HG02981 (cell line): ENCODE measurements around the gene MRPL21.

Experiments
- ATAC-seq: cut with Tn5 transposase; IDR thresholded peaks from one replicate; pipeline ENCODE4 v1.9.1; 2021; ENCODE audit warnings: mild to moderate bottlenecking, moderate library complexity; ENCODE audit not compliant: unreplicated experiment

Gene MRPL21

DNA sequence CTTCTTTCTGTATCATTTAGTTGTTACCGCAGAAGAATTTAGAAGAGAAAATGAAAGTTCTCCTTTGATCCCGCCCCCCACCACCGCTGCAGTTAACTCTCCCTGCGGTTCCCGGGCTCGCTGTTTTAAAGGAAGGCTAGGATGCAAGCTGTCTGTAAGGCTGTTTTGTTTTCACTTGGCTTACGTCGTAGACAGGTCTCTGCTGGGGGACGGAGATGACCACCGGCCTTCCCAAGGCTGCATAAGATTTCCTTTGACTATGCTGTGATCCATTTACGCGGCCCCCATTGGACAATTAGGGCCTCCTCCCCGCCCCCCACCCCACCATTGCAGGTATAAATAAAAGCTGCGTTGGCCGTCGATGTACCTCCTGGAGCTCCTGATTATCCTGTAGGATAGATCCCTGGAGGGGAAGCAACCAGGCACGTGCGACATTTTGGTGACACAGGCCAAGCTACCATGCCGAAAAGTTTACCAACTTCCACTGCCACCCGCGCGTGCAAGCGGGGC, 60.5 kb downstream of the MRPL21 start:
- no peak for ATAC-seq

DNA sequence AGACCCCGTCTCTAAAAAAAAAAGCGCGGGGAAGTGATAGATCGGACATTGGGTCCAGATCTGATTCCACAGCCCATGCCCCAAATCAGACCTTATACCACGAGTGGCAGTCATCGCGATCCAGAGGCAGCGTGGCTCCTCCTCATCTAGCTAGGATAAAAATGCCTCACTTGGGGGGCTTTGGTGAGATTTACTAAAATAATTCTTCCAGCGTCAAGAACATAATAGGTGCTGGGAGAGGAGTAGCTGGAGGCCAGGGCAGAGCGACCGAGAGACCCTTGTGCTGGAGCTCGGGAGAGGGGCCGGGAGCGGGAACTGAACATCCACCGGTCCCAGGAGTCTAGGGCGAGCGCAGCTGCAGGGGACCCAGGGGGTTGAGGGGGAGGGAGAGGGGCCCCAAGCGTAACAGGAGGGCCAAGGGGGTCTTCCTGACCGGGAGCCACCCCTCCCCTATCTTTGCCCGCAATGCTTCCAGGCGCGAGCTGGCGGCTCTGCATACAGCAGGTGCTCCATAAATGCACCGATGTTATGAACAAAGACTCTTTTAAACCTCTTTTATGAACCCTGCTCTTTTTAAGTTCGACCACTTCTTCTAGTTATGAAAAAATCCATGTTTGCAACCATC, 61.1 kb downstream of the MRPL21 start:
- ATAC-seq, result no peak

DNA sequence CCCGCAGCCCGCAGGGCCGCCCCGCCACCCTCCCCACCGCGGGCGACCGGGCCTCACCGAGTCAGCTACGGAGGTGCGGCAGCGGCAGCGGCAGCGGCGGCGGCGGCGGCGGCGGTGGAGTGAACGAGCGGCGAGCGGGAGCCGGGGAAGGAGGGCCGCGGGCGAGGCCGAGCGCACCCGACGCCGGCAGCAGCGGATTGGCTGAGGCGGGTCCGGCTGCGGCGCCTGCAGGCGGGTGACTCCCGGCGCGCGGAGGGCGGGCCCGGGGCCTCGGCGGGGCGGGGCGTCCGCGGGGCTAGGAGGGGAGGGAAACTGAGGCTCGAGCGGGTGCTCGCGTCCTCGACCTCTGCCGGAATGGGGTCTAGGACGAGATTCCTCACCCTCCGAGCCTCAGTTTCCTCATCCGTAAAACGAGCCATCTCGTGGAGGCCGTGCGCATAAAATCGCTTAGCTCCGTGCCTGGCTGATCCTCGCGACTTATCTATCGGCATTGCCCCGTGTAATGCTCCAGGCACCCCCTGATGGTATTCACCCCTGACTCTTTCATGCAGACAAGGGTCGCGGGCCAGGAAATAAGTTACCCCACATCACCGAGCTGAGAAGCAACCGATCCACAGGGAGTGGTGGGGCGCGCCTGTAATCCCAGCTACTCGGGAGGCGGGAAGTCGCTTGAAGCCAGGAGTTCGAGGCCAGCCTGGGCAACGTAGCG, 61.8 kb downstream of the MRPL21 start, which contains the start of gene CPT1A:
Gene CPT1A (minus strand): TSS at position 199 of the 709 bp plus-strand sequence. CDS start 26,442 bp downstream, outside the sequence.
- ATAC-seq, result peak; percentile 34
